H1 (cell line): ENCODE results near the gene PROCR. TPM values are rescaled to one million over a fixed set of nuclear protein-coding genes. Genes with fewer than 3 reads are reported as not detected.

Experiments
- CTCF ChIA-PET: fragments of 300-600 bp; sonication (Branson Sonifier 250); formaldehyde crosslinking; loops from one replicate; lab custom pipeline; 2021; ENCODE audit not compliant: partially characterized antibody; lab: Charles Lee
- POLR2A ChIA-PET: fragments of 300-600 bp; sonication (Branson Sonifier 250); formaldehyde crosslinking; loops from one replicate; lab custom pipeline; 2021; ENCODE audit warnings: inconsistent platforms; ENCODE audit not compliant: partially characterized antibody; lab: Charles Lee
- DNase-seq, 2 experiments: peaks; one replicate each; pipeline versions ENCODE4 v3.0.0 to v3.0.0-alpha.2; 2010 to 2022; ENCODE audit warnings: low spot score in 2 of 2, low read depth in 1 of 2, mixed read lengths in 1 of 2
- FAIRE-seq: peaks from 2 replicates; lab custom pipeline; 2011; peaks lifted over from hg19 to GRCh38; lab: Jason Lieb, UNC
- H2AFZ ChIP-seq: 2 replicates; pipeline ENCODE4 v1.8.1; 2012; ENCODE audit warnings: low read length, inconsistent platforms
- H2AK5ac ChIP-seq: 2 replicates; pipeline ENCODE4 v1.6.1; 2013; ENCODE audit warnings: low read depth, low read length
- H2BK120ac ChIP-seq: replicated peaks from 2 replicates; pipeline ENCODE3; 2013; ENCODE audit warnings: low read depth, low read length, inconsistent platforms
- H2BK12ac ChIP-seq: 2 replicates; pipeline ENCODE4 v1.6.1; 2013; ENCODE audit warnings: low read depth, low read length
- H2BK15ac ChIP-seq: 2 replicates; pipeline ENCODE4 v1.6.1; 2013; ENCODE audit warnings: low read length
- H2BK20ac ChIP-seq: 2 replicates; pipeline ENCODE4 v1.6.1; 2013; ENCODE audit warnings: low read length
- H2BK5ac ChIP-seq: 2 replicates; pipeline ENCODE4 v1.6.1; 2013; ENCODE audit warnings: low read depth, low read length
- H3K14ac ChIP-seq: 2 replicates; pipeline ENCODE4 v1.6.1; 2013; ENCODE audit warnings: inconsistent platforms; ENCODE audit not compliant: insufficient read length
- H3K18ac ChIP-seq: 2 replicates; pipeline ENCODE4 v1.6.1; 2013; ENCODE audit warnings: low read length; ENCODE audit errors: extremely low read depth
- H3K23ac ChIP-seq: 2 replicates; pipeline ENCODE4 v1.6.1; 2013; ENCODE audit warnings: inconsistent platforms; ENCODE audit not compliant: insufficient read length
- H3K23me2 ChIP-seq: 2 replicates; pipeline ENCODE4 v1.6.1; 2013; ENCODE audit warnings: low read depth, low read length
- H3K27ac ChIP-seq: 2 replicates; pipeline ENCODE4 v1.6.1; 2011; ENCODE audit warnings: low read depth, low read length, inconsistent platforms
- H3K27me3 ChIP-seq, 4 experiments: replicated peaks in 1 of 4; 1 replicate in 1 of 4; 2 replicates in 3 of 4; pipeline versions ENCODE4 v1.6.1 to v1.8.1; 2011 to 2013; ENCODE audit warnings: low read length in 3 of 4, mild to moderate bottlenecking in 3 of 4, inconsistent platforms in 2 of 4, mixed read lengths in 2 of 4, moderate library complexity in 1 of 4; ENCODE audit not compliant: control insufficient read depth in 3 of 4, insufficient read depth in 3 of 4; ENCODE audit errors: extremely low read depth in 1 of 4
- H3K36me3 ChIP-seq, 4 experiments: 2 replicates each; pipeline versions ENCODE4 v1.6.1 to v1.8.1; 2011 to 2013; ENCODE audit warnings: mild to moderate bottlenecking in 4 of 4, low read length in 3 of 4, moderate library complexity in 2 of 4, control low read depth in 1 of 4, inconsistent platforms in 1 of 4; ENCODE audit not compliant: insufficient read depth in 4 of 4, control insufficient read depth in 2 of 4
- H3K4ac ChIP-seq: replicated peaks from 2 replicates; pipeline ENCODE3; 2013; ENCODE audit warnings: low read length, low read depth, mixed read lengths, inconsistent platforms; ENCODE audit not compliant: insufficient read length
- H3K4me1 ChIP-seq, 4 experiments: replicated peaks in 1 of 4; 1 replicate in 1 of 4; 2 replicates in 3 of 4; pipeline versions ENCODE4 v1.6.1 to v1.8.1; 2011 to 2013; ENCODE audit warnings: low read length in 3 of 4, inconsistent platforms in 2 of 4, mixed read lengths in 1 of 4; ENCODE audit not compliant: insufficient read depth in 4 of 4, control insufficient read depth in 3 of 4
- H3K4me2 ChIP-seq, 2 experiments: 2 replicates each; pipeline versions ENCODE4 v1.6.1 to v1.8.1; 2011 to 2013; ENCODE audit warnings: low read depth in 2 of 2, low read length in 2 of 2, control low read depth in 1 of 2, inconsistent platforms in 1 of 2, mild to moderate bottlenecking in 1 of 2; ENCODE audit not compliant: insufficient read depth in 1 of 2
- H3K4me3 ChIP-seq, 4 experiments: fragments of 200-600, 300-600 bp in 1 of 4; sonication (generic), shearing (Covaris generic), sonication (Bioruptor Twin) in 1 of 4; 2 replicates each; pipeline versions ENCODE4 v1.5.1 to v1.8.1; 2011 to 2016; ENCODE audit warnings: low read length in 4 of 4, low read depth in 3 of 4, control low read depth in 2 of 4, inconsistent platforms in 2 of 4, mild to moderate bottlenecking in 2 of 4, mixed read lengths in 1 of 4, moderate library complexity in 1 of 4; ENCODE audit not compliant: insufficient read depth in 2 of 4; ENCODE audit errors: extremely low read depth in 1 of 4
- H3K56ac ChIP-seq: replicated peaks from 2 replicates; pipeline ENCODE3; 2013; ENCODE audit warnings: low read depth, mild to moderate bottlenecking, mixed read lengths, low read length, inconsistent platforms; ENCODE audit not compliant: insufficient read length
- H3K79me1 ChIP-seq: 2 replicates; pipeline ENCODE4 v1.6.1; 2013; ENCODE audit warnings: low read depth, low read length, control low read depth
- H3K79me2 ChIP-seq, 2 experiments: 2 replicates each; pipeline versions ENCODE4 v1.6.1 to v1.8.1; 2012 to 2013; ENCODE audit warnings: low read length in 2 of 2, mild to moderate bottlenecking in 2 of 2, inconsistent platforms in 1 of 2; ENCODE audit not compliant: insufficient read depth in 2 of 2, control insufficient read depth in 1 of 2
- H3K9ac ChIP-seq, 4 experiments: replicated peaks in 1 of 4; 1 replicate in 1 of 4; 2 replicates in 3 of 4; pipeline versions ENCODE4 v1.6.1 to v1.8.1; 2011 to 2013; ENCODE audit warnings: low read depth in 3 of 4, low read length in 3 of 4, control low read depth in 2 of 4, mild to moderate bottlenecking in 2 of 4, moderate library complexity in 2 of 4, inconsistent platforms in 1 of 4; ENCODE audit errors: extremely low read depth in 1 of 4
- H3K9me3 ChIP-seq, 2 experiments: 2 replicates each; pipeline versions ENCODE4 v1.6.1 to v1.8.1; 2012 to 2013; ENCODE audit warnings: mild to moderate bottlenecking in 2 of 2, moderate library complexity in 2 of 2, control low read depth in 1 of 2, inconsistent platforms in 1 of 2, low read depth in 1 of 2, low read length in 1 of 2, mixed read lengths in 1 of 2; ENCODE audit not compliant: insufficient read depth in 2 of 2
- H4K20me1 ChIP-seq, 2 experiments: replicated peaks in 1 of 2; 2 replicates each; pipeline versions ENCODE3 to v1.8.1; 2011 to 2013; ENCODE audit warnings: inconsistent platforms in 2 of 2, low read length in 2 of 2, mild to moderate bottlenecking in 1 of 2; ENCODE audit not compliant: insufficient read depth in 2 of 2, control insufficient read depth in 1 of 2
- H4K5ac ChIP-seq: 2 replicates; pipeline ENCODE4 v1.6.1; 2013; ENCODE audit warnings: low read length, low read depth, mixed read lengths, inconsistent platforms; ENCODE audit not compliant: insufficient read length
- H4K8ac ChIP-seq: 2 replicates; pipeline ENCODE4 v1.8.0; 2013; ENCODE audit warnings: mild to moderate bottlenecking, moderate library complexity, low read length, inconsistent platforms; ENCODE audit not compliant: insufficient read depth; ENCODE audit errors: extremely low read depth
- H4K91ac ChIP-seq: replicated peaks from 2 replicates; pipeline ENCODE3; 2013; ENCODE audit warnings: low read length, mixed read lengths, inconsistent platforms; ENCODE audit not compliant: insufficient read length
- ASH2L ChIP-seq: fragments of 200-600, 300-600 bp; sonication (generic); IDR thresholded peaks from one replicate; pipeline ENCODE4 v1.7.1; 2017; ENCODE audit warnings: low read length
- ATF2 ChIP-seq: IDR thresholded peaks from 2 replicates; pipeline ENCODE4 v1.6.1; 2012; ENCODE audit warnings: low read length, inconsistent platforms
- BCL11A ChIP-seq, 2 experiments: IDR thresholded peaks; one replicate each; pipeline ENCODE4 v1.6.1; 2011; ENCODE audit warnings: low read depth in 2 of 2, low read length in 2 of 2, mild to moderate bottlenecking in 2 of 2
- CREB1 ChIP-seq: IDR thresholded peaks from 2 replicates; pipeline ENCODE4 v1.6.1; 2012; ENCODE audit warnings: inconsistent platforms
- JUND ChIP-seq: IDR thresholded peaks from 2 replicates; pipeline ENCODE4 v1.6.1; 2011; ENCODE audit warnings: mild to moderate bottlenecking, improper control_type of control experiment, low read length
- KDM1A ChIP-seq: fragments of 200-600, 300-600 bp; sonication (generic); IDR thresholded peaks from 2 replicates; pipeline ENCODE4 v1.7.1; 2016; ENCODE audit warnings: mild to moderate bottlenecking, low read length, borderline replicate concordance
- MAX ChIP-seq: IDR thresholded peaks from 2 replicates; pipeline ENCODE4 v1.6.1; 2012; ENCODE audit warnings: inconsistent platforms
- POLR2AphosphoS5 ChIP-seq: IDR thresholded peaks from 2 replicates; pipeline ENCODE4 v1.6.1; 2011; ENCODE audit warnings: low read depth, low read length
- RNF2 ChIP-seq: fragments of 200-900, 300-1000 bp; sonication (generic); IDR thresholded peaks from 2 replicates; pipeline ENCODE4 v1.7.1; 2016; ENCODE audit warnings: borderline replicate concordance, low read depth, mild to moderate bottlenecking, antibody characterized with exemption, low read length; ENCODE audit not compliant: poor library complexity, severe bottlenecking; ENCODE audit errors: missing control alignments
- SAP30 ChIP-seq: fragments of 300-600 bp; sonication (generic); IDR thresholded peaks from 2 replicates; pipeline ENCODE4 v1.7.1; 2012; ENCODE audit warnings: low read length, moderate library complexity, mild to moderate bottlenecking, inconsistent platforms; ENCODE audit not compliant: insufficient read depth, insufficient replicate concordance
- TAF1 ChIP-seq: IDR thresholded peaks from 2 replicates; pipeline ENCODE4 v1.6.1; 2011; ENCODE audit warnings: mild to moderate bottlenecking, low read depth, low read length
- WGBS, 2 experiments: shearing (Covaris generic) in 1 of 2; methylation state at CpG; one replicate each; pipeline versions ENCODE4 v1.1.6 to v1.1.7; 2013 to 2015; ENCODE audit warnings: low lambda C conversion rate in 2 of 2, mixed read lengths in 2 of 2, inconsistent platforms in 1 of 2, low coverage in 1 of 2, missing lambda C conversion rate in 1 of 2; ENCODE audit not compliant: insufficient replicate concordance in 2 of 2, insufficient coverage in 1 of 2, insufficient read length in 1 of 2; ENCODE audit errors: extremely low coverage in 1 of 2, missing lambda C conversion rate in 1 of 2; 5-methylcytosine and 5-hydroxymethylcytosine counted together
- polyA plus RNA-seq, 7 experiments: library from polyadenylated mRNA; depleted of rRNA in 3 of 7; stranded (reverse) in 5 of 7; unstranded in 2 of 7; fragments of >200 nt in 5 of 7; fragments of 200-250 nt in 2 of 7; gene quantifications; 1 replicate in 5 of 7; 2 replicates in 1 of 7; 4 replicates in 1 of 7; pipeline versions ENCODE4 v1.2.1 to v1.2.3, GENCODE V29; 2011 to 2013; ENCODE audit warnings: missing spikeins in 2 of 7, mixed read lengths in 2 of 7
- total RNA-seq: library from RNA; stranded (reverse); fragmentation: NEBNext Ultra II Directional; extraction: Animal tissue kit (Norgen Biotek cat#: 25700); gene quantifications from 2 replicates; pipeline ENCODE4 v1.2.1, GENCODE V29; 2021

Gene PROCR
- total and polyA plus RNA-seq, 2 of the 8 experiments (the other 6 are each of a cell fraction or from before 2014, with no cell fraction given): 21.3 to 42.9 TPM

- Histone ChIP-seq H3K79me1 (no peaks in the 10 kb centered on the region), H2BK20ac (no peak overlapping the region), H3K9ac (no peak overlapping the region), H3K14ac (no peak overlapping the region), H2AFZ (no peak overlapping the region), H4K20me1 (peaks cover 0 to 2% of the 10 kb centered on the region in 2 experiments), H3K56ac (no peak overlapping the region), H4K5ac (no peak overlapping the region), H3K18ac (no peak overlapping the region), H2BK12ac (no peak overlapping the region), H3K27ac (no peak overlapping the region), H3K36me3 (peaks cover 7 to 61% (median 24%) of the 10 kb centered on the region in 4 experiments; a peak in 6 of 8 replicates), H2AK5ac (no peak overlapping the region), H3K4ac (no peak overlapping the region), H3K79me2 (no peaks in the 10 kb centered on the region), H3K9me3 (no peaks in the 10 kb centered on the region), H4K91ac (no peak overlapping the region), H3K27me3 (no peaks in the 10 kb centered on the region), H3K23ac (no peak overlapping the region), H3K4me2 (no peak overlapping the region), H2BK120ac (no peak overlapping the region), H3K4me3 (no peak overlapping the region), H3K23me2 (no peaks in the 10 kb centered on the region), H2BK5ac (no peak overlapping the region), H3K4me1 (no peaks in the 10 kb centered on the region), H2BK15ac (no peak overlapping the region), H4K8ac (no peak overlapping the region)
- FAIRE-seq (no peak), DNase-seq (no peak)
- 89% methylated on average over 11 of the region's 11 CpGs; no CpG with 5 or more reads in 1 of the 2 experiments for WGBS, 2 experiments
- POLR2A ChIA-PET: no interaction called here
- CTCF ChIA-PET: interaction anchor here (1.5 to 2.5 kb wide), 2 partner anchors 9 to 33 kb away, joined by 3 to 10 read pairs; no protein-coding TSS in a partner anchor
- TF ChIP-seq MAX (no peak), POLR2AphosphoS5 (no peak), SAP30 (no peak), CREB1 (no peak), JUND (no peak), ASH2L (no peak), ATF2 (no peak), BCL11A (IDR thresholded peaks at IDR 0.05; ENCODE audit: low read depth in 2 of 2, low read length in 2 of 2) (no peak), RNF2 (no peak), TAF1 (no peak), KDM1A (no peak)
Measured at GRCh38 chr20:35135867-35136586, 35.8 kb upstream of the PROCR start.
